Activated CD4-positive, alpha-beta memory T cell treated with anti-CD3 and anti-CD28 coated beads for 36 hours (primary cell): ENCODE results near the gene RNF19B. TPM values are rescaled to one million over a fixed set of nuclear protein-coding genes. Genes with fewer than 3 reads are reported as not detected.

Source experiments
- CTCF ChIA-PET: fragments of 350-600 bp; sonication (Branson Sonifier 250); formaldehyde crosslinking; loops from one replicate; lab custom pipeline; 2021; ENCODE audit warnings: antibody characterized with exemption, inconsistent platforms; lab: Charles Lee
- POLR2A ChIA-PET: fragments of 350-600 bp; sonication (Branson Sonifier 250); formaldehyde crosslinking; loops from one replicate; lab custom pipeline; 2021; ENCODE audit warnings: antibody characterized with exemption; lab: Charles Lee
- DNase-seq: peaks from one replicate; pipeline ENCODE4 v3.0.0-alpha.2; 2020
- H3K27ac Mint-ChIP-seq: one replicate; pipeline ENCODE4 v1.8.0; 2021; ENCODE audit warnings: mixed read lengths
- H3K27me3 Mint-ChIP-seq: one replicate; pipeline ENCODE4 v1.8.0; 2021; ENCODE audit warnings: mixed read lengths
- H3K36me3 Mint-ChIP-seq: one replicate; pipeline ENCODE4 v1.8.0; 2021; ENCODE audit warnings: mixed read lengths
- H3K4me1 Mint-ChIP-seq: one replicate; pipeline ENCODE4 v1.8.0; 2021; ENCODE audit warnings: low read depth, mixed read lengths
- H3K4me3 Mint-ChIP-seq: one replicate; pipeline ENCODE4 v1.8.0; 2021; ENCODE audit warnings: mild to moderate bottlenecking, mixed read lengths
- H3K9me3 Mint-ChIP-seq: one replicate; pipeline ENCODE4 v1.8.0; 2021; ENCODE audit warnings: mixed read lengths
- intact Hi-C: fragments of 100-400 bp; cut with micrococcal nuclease; formaldehyde crosslinking; loops from one replicate; pipeline ENCODE4 v1.15.1; 2023
- total RNA-seq, 2 experiments: library from RNA; stranded (reverse); gene quantifications; one replicate each; pipeline ENCODE4 v1.2.3, GENCODE V29; 2021

The RNF19B gene
- total RNA-seq, 2 experiments from 2014 or later, result 72.4 to 72.8 TPM

GRCh38 chr1:32948905-32949304, 15.7 kb downstream of the RNF19B start:
- intact Hi-C loops, result no loop called here
- Mint-ChIP-seq H3K36me3 (peaks cover 50% of the 10 kb centered on the region), H3K4me1 (peaks cover 27% of the 10 kb centered on the region), H3K9me3 (no peaks in the 10 kb centered on the region), H3K4me3 (no peak overlapping the region), H3K27ac (no peak overlapping the region), H3K27me3 (no peaks in the 10 kb centered on the region)
- CTCF ChIA-PET, result interaction anchor here (0.6 to 2.4 kb wide), 3 partner anchors 9 to 26 kb away, joined by 3 to 5 read pairs (median 4); no protein-coding TSS in a partner anchor
- no peak for DNase-seq
- POLR2A ChIA-PET, result interaction anchor here (2.0 kb wide), 1 partner anchor 15 kb away, joined by 7 read pairs; the partner anchor contains the start of gene RNF19B

DNA sequence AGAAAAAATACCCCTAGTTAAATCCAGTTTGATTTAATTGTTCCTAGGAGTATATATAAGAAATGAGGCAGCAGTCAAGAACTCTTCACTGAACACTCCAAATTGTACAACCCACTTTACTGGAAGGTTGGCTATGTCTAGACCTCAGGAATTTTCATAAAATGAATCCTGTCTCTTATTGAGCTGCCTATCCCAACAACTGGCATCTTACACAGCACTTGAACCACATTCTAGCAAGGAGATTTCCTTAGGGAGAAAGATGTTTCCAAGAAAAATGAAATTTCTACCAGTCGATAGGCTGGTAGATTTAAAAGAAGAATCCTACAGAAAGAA, 16.3 kb downstream of the RNF19B start:
- Mint-ChIP-seq H3K27ac (no peak overlapping the region), H3K27me3 (no peaks in the 10 kb centered on the region), H3K4me3 (no peak overlapping the region), H3K4me1 (peaks cover 25% of the 10 kb centered on the region), H3K36me3 (peaks cover 52% of the 10 kb centered on the region), H3K9me3 (no peaks in the 10 kb centered on the region)
- ChIA-PET POLR2A (interaction anchor here (2.0 kb wide), 1 partner anchor 16 kb away, joined by 7 read pairs; the partner anchor contains the start of gene RNF19B), CTCF (interaction anchor here (0.6 to 2.4 kb wide), 3 partner anchors 8 to 26 kb away, joined by 3 to 5 read pairs (median 4); no protein-coding TSS in a partner anchor)
- intact Hi-C loops, result no loop called here
- DNase-seq, result no peak

- Mint-ChIP-seq H3K36me3 (peaks cover 55% of the 10 kb centered on the region), H3K9me3 (no peaks in the 10 kb centered on the region), H3K27ac (no peak overlapping the region), H3K4me1 (peaks cover 22% of the 10 kb centered on the region), H3K4me3 (no peak overlapping the region), H3K27me3 (no peaks in the 10 kb centered on the region)
- ChIA-PET CTCF (interaction anchor here (0.8 to 2.4 kb wide), 2 partner anchors 8 to 1655 kb away, joined by 3 to 5 read pairs; no protein-coding TSS in a partner anchor), POLR2A (interaction anchor here (2.0 kb wide), 1 partner anchor 16 kb away, joined by 7 read pairs; the partner anchor contains the start of gene RNF19B)
- no peak for DNase-seq
- intact Hi-C loops, result no loop called here
These were observed 16.8 kb downstream of the RNF19B start for GRCh38 chr1:32947669-32948389.

GRCh38 chr1:32946413-32946812, 18.2 kb downstream of the RNF19B start:
- Mint-ChIP-seq H3K9me3 (no peaks in the 10 kb centered on the region), H3K36me3 (peaks cover 57% of the 10 kb centered on the region), H3K27me3 (no peaks in the 10 kb centered on the region), H3K4me3 (no peak overlapping the region), H3K27ac (no peak overlapping the region), H3K4me1 (peaks cover 22% of the 10 kb centered on the region)
- ChIA-PET POLR2A (no interaction called here), CTCF (interaction anchor here (0.8 to 1.0 kb wide), 2 partner anchors 12 to 108 kb away, joined by 3 read pairs; no protein-coding TSS in a partner anchor)
- DNase-seq, result no peak
- intact Hi-C loops, result no loop called here

DNA sequence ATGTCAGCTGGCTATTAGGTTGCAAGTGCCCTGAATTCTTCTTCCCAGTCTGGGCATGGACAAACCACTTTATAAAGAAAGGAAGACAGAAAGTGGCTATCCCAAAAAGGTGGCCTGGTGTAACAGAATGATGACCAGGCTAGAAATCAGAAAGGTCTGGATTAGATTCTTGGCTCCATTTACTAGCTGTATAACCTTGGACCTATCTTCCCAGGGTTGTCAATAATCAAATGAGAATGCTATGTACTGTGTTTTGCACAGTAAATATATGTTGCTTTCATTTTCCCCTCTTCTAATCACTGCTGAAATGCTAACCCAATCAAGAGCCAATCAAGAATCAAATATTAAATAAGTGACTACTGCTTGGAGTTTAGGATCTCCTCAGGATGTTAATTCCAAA, 20.4 kb downstream of the RNF19B start:
- ChIA-PET CTCF (interaction anchor here (0.7 to 1.5 kb wide), 4 partner anchors 9 to 111 kb away, joined by 3 to 5 read pairs (median 3); no protein-coding TSS in a partner anchor), POLR2A (interaction anchor here (0.9 kb wide), 1 partner anchor 10 kb away, joined by 3 read pairs; no protein-coding TSS in a partner anchor)
- Mint-ChIP-seq H3K9me3 (no peaks in the 10 kb centered on the region), H3K27me3 (no peaks in the 10 kb centered on the region), H3K4me3 (no peak overlapping the region), H3K36me3 (peaks cover 61% of the 10 kb centered on the region), H3K27ac (no peak overlapping the region), H3K4me1 (peaks cover 32% of the 10 kb centered on the region)
- intact Hi-C loops, result no loop called here
- DNase-seq, result no peak

DNA sequence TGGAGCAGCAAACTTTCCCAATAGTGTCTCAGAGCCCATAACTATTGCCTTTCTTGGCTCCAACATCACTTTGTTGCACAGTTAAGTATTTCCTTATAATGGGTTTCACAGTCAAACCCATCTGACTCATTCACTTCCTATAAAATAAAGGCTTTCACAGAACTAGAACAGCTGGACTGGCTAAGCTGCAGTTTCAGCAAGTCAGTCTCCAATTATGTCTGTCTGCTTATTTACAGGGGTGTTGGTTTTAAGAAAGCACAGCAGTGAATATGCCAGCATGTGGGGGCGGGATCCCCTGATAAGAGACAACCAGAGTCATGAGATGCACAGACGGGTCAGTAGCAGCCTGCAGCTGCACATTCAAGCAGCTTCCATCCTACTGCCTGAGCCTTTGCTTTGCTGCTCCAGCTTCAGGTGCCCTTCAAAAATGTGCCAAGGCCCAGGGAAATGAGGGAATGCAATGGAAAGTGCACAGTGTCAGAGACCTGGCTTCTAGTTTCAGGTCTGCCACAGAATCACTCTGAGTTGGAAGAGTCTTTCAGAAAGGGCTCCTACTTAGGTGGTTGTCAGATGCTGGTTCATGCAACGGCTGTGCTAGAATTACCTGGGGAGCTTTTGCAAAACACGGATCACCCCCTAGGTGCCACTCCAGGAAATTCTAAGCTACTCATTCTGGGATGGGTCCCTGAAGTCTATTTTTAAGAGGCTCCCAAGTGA, 24.8 kb downstream of the RNF19B start:
- ChIA-PET CTCF (interaction anchor here (1.0 to 4.5 kb wide), 5 partner anchors 9 to 187 kb away, joined by 3 to 27 read pairs (median 5); no protein-coding TSS in a partner anchor), POLR2A (interaction anchor here (0.9 to 1.1 kb wide), 3 partner anchors 8 to 82 kb away, joined by 3 to 5 read pairs (median 3); no protein-coding TSS in a partner anchor)
- Mint-ChIP-seq H3K36me3 (peaks cover 51% of the 10 kb centered on the region), H3K27ac (peak overlapping the region; percentile 72), H3K9me3 (no peaks in the 10 kb centered on the region), H3K4me1 (peaks cover 43% of the 10 kb centered on the region), H3K4me3 (no peak overlapping the region), H3K27me3 (no peaks in the 10 kb centered on the region)
- intact Hi-C loops, result loop anchor here (5.0 to 10.0 kb wide), 2 partner anchors 97 to 145 kb away; partner anchors contain the start of genes AK2 and AZIN2
- peak; percentile 65 for DNase-seq

- Mint-ChIP-seq H3K4me3 (no peak overlapping the region), H3K9me3 (no peaks in the 10 kb centered on the region), H3K36me3 (peaks cover 28% of the 10 kb centered on the region), H3K27me3 (no peaks in the 10 kb centered on the region), H3K27ac (peak overlapping the region; percentile 69), H3K4me1 (peaks cover 42% of the 10 kb centered on the region)
- CTCF ChIA-PET, result interaction anchor here (4.5 kb wide), 1 partner anchor 118 kb away, joined by 27 read pairs; no protein-coding TSS in a partner anchor
- intact Hi-C loops, result loop anchor here (5.0 to 10.0 kb wide), 2 partner anchors 100 to 148 kb away; partner anchors contain the start of genes AK2 and AZIN2
- POLR2A ChIA-PET, result no interaction called here
- DNase-seq, result no peak
These were observed 27.5 kb downstream of the RNF19B start for GRCh38 chr1:32937061-32937460.

GRCh38 chr1:32934535-32934934, 30.1 kb downstream of the RNF19B start:
- H3K27me3 Mint-ChIP-seq, result no peaks in the 10 kb centered on the region
- ChIA-PET CTCF (interaction anchor here (0.9 to 6.5 kb wide), 19 partner anchors 12 to 193 kb away, joined by 3 to 133 read pairs (median 4); no protein-coding TSS in a partner anchor), POLR2A (interaction anchor here (2.1 to 2.5 kb wide), 2 partner anchors 30 to 146 kb away, joined by 6 to 10 read pairs; partner anchors contain the start of genes AZIN2 and RNF19B)
- peaks cover 30% of the 10 kb centered on the region for H3K4me1 Mint-ChIP-seq
- H3K36me3 Mint-ChIP-seq, result peaks cover 25% of the 10 kb centered on the region
- intact Hi-C loops, result loop anchor here (10.0 kb wide), 1 partner anchor 150 kb away; the partner anchor contains the start of gene AZIN2
- no peaks in the 10 kb centered on the region for H3K9me3 Mint-ChIP-seq
- no peak overlapping the region for H3K4me3 Mint-ChIP-seq
- H3K27ac Mint-ChIP-seq, result no peak overlapping the region
- no peak for DNase-seq

- CTCF ChIA-PET, result interaction anchor here (0.7 to 6.5 kb wide), 31 partner anchors 13 to 193 kb away, joined by 3 to 133 read pairs (median 4); partner anchors contain the start of gene AZIN2
These were observed 30.8 kb downstream of the RNF19B start for GRCh38 chr1:32933742-32934322.

DNA sequence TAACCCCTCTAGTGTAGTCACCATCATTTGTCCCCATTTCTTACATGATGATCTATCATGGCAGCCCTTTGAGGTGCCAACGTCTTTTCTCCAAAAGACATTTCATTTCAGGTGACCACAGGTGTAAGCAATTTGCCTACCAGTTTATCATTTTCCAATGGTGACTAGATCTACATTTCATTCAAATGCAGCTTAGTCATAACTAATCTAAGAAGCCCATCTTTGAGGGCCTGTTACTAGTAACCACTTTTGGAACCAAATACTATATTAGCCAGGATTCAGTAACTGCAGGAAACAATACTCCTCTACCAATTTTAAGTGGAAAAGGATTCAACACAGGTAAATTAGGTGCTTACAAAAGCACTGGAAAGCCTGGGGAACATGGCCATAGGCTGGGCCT, 32.8 kb downstream of the RNF19B start:
- POLR2A ChIA-PET, result interaction anchor here (1.3 kb wide), 1 partner anchor 9 kb away, joined by 3 read pairs; no protein-coding TSS in a partner anchor
- H3K36me3 Mint-ChIP-seq, result peaks cover 9% of the 10 kb centered on the region
- CTCF ChIA-PET, result interaction anchor here (0.7 to 6.5 kb wide), 13 partner anchors 11 to 197 kb away, joined by 3 to 133 read pairs (median 7); partner anchors contain the start of gene AZIN2
- peaks cover 2% of the 10 kb centered on the region for H3K27me3 Mint-ChIP-seq
- H3K9me3 Mint-ChIP-seq, result no peaks in the 10 kb centered on the region
- DNase-seq, result no peak
- no peak overlapping the region for H3K27ac Mint-ChIP-seq
- intact Hi-C loops, result loop anchor here (10.0 kb wide), 1 partner anchor 153 kb away; the partner anchor contains the start of gene AZIN2
- H3K4me3 Mint-ChIP-seq, result no peak overlapping the region
- peaks cover 12% of the 10 kb centered on the region for H3K4me1 Mint-ChIP-seq

More at GRCh38 chr1:32933742-32934322, 30.8 kb downstream of the RNF19B start:
- intact Hi-C loops, result loop anchor here (1.0 to 10.0 kb wide), 3 partner anchors 70 to 151 kb away; partner anchors contain the start of gene AZIN2
- no peaks in the 10 kb centered on the region for H3K9me3 Mint-ChIP-seq
- H3K4me1 Mint-ChIP-seq, result peaks cover 25% of the 10 kb centered on the region
- POLR2A ChIA-PET, result interaction anchor here (2.5 kb wide), 1 partner anchor 31 kb away, joined by 10 read pairs; the partner anchor contains the start of gene RNF19B
- H3K27ac Mint-ChIP-seq, result peak overlapping the region; percentile 42
- H3K4me3 Mint-ChIP-seq, result no peak overlapping the region
- no peaks in the 10 kb centered on the region for H3K27me3 Mint-ChIP-seq
- H3K36me3 Mint-ChIP-seq, result peaks cover 23% of the 10 kb centered on the region
- no peak for DNase-seq
